Activated CD4-positive, alpha-beta T cell treated with anti-CD3 and anti-CD28 coated beads, Interleukin-2, amount 10 ng/mL, durations not matched to agents 7 days and 5 days (primary cell): Measurements from ENCODE around the gene CHST11. TPM values are rescaled to one million over a fixed set of nuclear protein-coding genes. Genes with fewer than 3 reads are reported as not detected.

Source experiments
- CTCF ChIA-PET: fragments of 350-600 bp; sonication (Branson Sonifier 250); formaldehyde crosslinking; loops from one replicate; lab custom pipeline; 2021; ENCODE audit warnings: antibody characterized with exemption; lab: Charles Lee
- POLR2A ChIA-PET: fragments of 350-600 bp; sonication (Branson Sonifier 250); formaldehyde crosslinking; loops from one replicate; lab custom pipeline; 2021; ENCODE audit warnings: antibody characterized with exemption; lab: Charles Lee
- DNase-seq: peaks from one replicate; pipeline ENCODE4 v3.0.0-alpha.2; 2020
- H3K27ac Mint-ChIP-seq: one replicate; pipeline ENCODE4 v1.8.0; 2021; ENCODE audit warnings: mild to moderate bottlenecking, moderate library complexity, mixed read lengths
- H3K27me3 Mint-ChIP-seq: one replicate; pipeline ENCODE4 v1.8.0; 2021; ENCODE audit warnings: mixed read lengths
- H3K36me3 Mint-ChIP-seq: one replicate; pipeline ENCODE4 v1.8.0; 2021; ENCODE audit warnings: low read depth, mixed read lengths
- H3K4me1 Mint-ChIP-seq: one replicate; pipeline ENCODE4 v1.8.0; 2021; ENCODE audit warnings: mixed read lengths
- H3K4me3 Mint-ChIP-seq: one replicate; pipeline ENCODE4 v1.8.0; 2021; ENCODE audit warnings: mild to moderate bottlenecking, moderate library complexity, mixed read lengths
- H3K9me3 Mint-ChIP-seq: one replicate; pipeline ENCODE4 v1.8.0; 2021; ENCODE audit warnings: mixed read lengths
- total RNA-seq, 2 experiments: library from RNA; stranded (reverse); gene quantifications; one replicate each; pipeline ENCODE4 v1.2.3, GENCODE V29; 2021

CHST11 gene
- total RNA-seq, 2 experiments from 2014 or later = 56.4 to 56.6 TPM

- peaks cover 68% of the 10 kb centered on the region for H3K4me1 Mint-ChIP-seq
- no peak for DNase-seq
- H3K36me3 Mint-ChIP-seq = peaks cover 59% of the 10 kb centered on the region
- H3K9me3 Mint-ChIP-seq = peaks cover 12% of the 10 kb centered on the region
- no peak overlapping the region for H3K4me3 Mint-ChIP-seq
- no peaks in the 10 kb centered on the region for H3K27me3 Mint-ChIP-seq
- POLR2A ChIA-PET = no interaction called here
- peak overlapping the region; percentile 61 for H3K27ac Mint-ChIP-seq
- CTCF ChIA-PET = interaction anchor here (0.6 to 2.4 kb wide), 3 partner anchors 9 to 268 kb away, joined by 4 to 5 read pairs (median 4); no protein-coding TSS in a partner anchor
These were observed 54.2 kb downstream of the CHST11 start for GRCh38 chr12:104510873-104511440.

GRCh38 chr12:104513681-104514080, 56.9 kb downstream of the CHST11 start:
- POLR2A ChIA-PET = no interaction called here
- H3K36me3 Mint-ChIP-seq = peaks cover 39% of the 10 kb centered on the region
- H3K4me1 Mint-ChIP-seq = peaks cover 62% of the 10 kb centered on the region
- no peak overlapping the region for H3K4me3 Mint-ChIP-seq
- no peak for DNase-seq
- H3K27ac Mint-ChIP-seq = no peak overlapping the region
- H3K9me3 Mint-ChIP-seq = peaks cover 7% of the 10 kb centered on the region
- no peaks in the 10 kb centered on the region for H3K27me3 Mint-ChIP-seq
- CTCF ChIA-PET = interaction anchor here (1.0 kb wide), 2 partner anchors 11 to 13 kb away, joined by 3 to 4 read pairs; no protein-coding TSS in a partner anchor

GRCh38 chr12:104514092-104514810, 57.5 kb downstream of the CHST11 start:
- H3K4me3 Mint-ChIP-seq = no peak overlapping the region
- ChIA-PET CTCF (interaction anchor here (1.0 kb wide), 2 partner anchors 11 to 13 kb away, joined by 3 to 4 read pairs; no protein-coding TSS in a partner anchor), POLR2A (no interaction called here)
- no peaks in the 10 kb centered on the region for H3K27me3 Mint-ChIP-seq
- H3K36me3 Mint-ChIP-seq = peaks cover 33% of the 10 kb centered on the region
- H3K27ac Mint-ChIP-seq = no peak overlapping the region
- H3K9me3 Mint-ChIP-seq = peaks cover 2% of the 10 kb centered on the region
- H3K4me1 Mint-ChIP-seq = peaks cover 61% of the 10 kb centered on the region
- DNase-seq = no peak

GRCh38 chr12:104515899-104516298, 59.2 kb downstream of the CHST11 start:
- ChIA-PET CTCF (interaction anchor here (0.7 to 1.5 kb wide), 3 partner anchors 18 to 107 kb away, joined by 3 to 4 read pairs (median 3); no protein-coding TSS in a partner anchor), POLR2A (no interaction called here)
- Mint-ChIP-seq H3K27ac (no peak overlapping the region), H3K4me1 (peaks cover 57% of the 10 kb centered on the region), H3K36me3 (peaks cover 22% of the 10 kb centered on the region), H3K4me3 (no peak overlapping the region), H3K27me3 (no peaks in the 10 kb centered on the region), H3K9me3 (no peaks in the 10 kb centered on the region)
- no peak for DNase-seq

GRCh38 chr12:104516821-104517220, 60.1 kb downstream of the CHST11 start:
- H3K27ac Mint-ChIP-seq = no peak overlapping the region
- H3K36me3 Mint-ChIP-seq = peaks cover 26% of the 10 kb centered on the region
- H3K4me3 Mint-ChIP-seq = no peak overlapping the region
- H3K9me3 Mint-ChIP-seq = no peaks in the 10 kb centered on the region
- peaks cover 56% of the 10 kb centered on the region for H3K4me1 Mint-ChIP-seq
- POLR2A ChIA-PET = no interaction called here
- H3K27me3 Mint-ChIP-seq = no peaks in the 10 kb centered on the region
- no peak for DNase-seq
- CTCF ChIA-PET = interaction anchor here (0.9 to 1.5 kb wide), 2 partner anchors 12 to 17 kb away, joined by 3 read pairs; no protein-coding TSS in a partner anchor

GRCh38 chr12:104517880-104518279, 61.1 kb downstream of the CHST11 start:
- CTCF ChIA-PET = interaction anchor here (0.9 to 1.5 kb wide), 2 partner anchors 13 to 18 kb away, joined by 3 read pairs; no protein-coding TSS in a partner anchor
- Mint-ChIP-seq H3K4me1 (peaks cover 60% of the 10 kb centered on the region), H3K27me3 (no peaks in the 10 kb centered on the region), H3K27ac (no peak overlapping the region), H3K36me3 (peaks cover 27% of the 10 kb centered on the region), H3K4me3 (no peak overlapping the region), H3K9me3 (no peaks in the 10 kb centered on the region)
- no peak for DNase-seq
- POLR2A ChIA-PET = no interaction called here

GRCh38 chr12:104519190-104520019, 62.7 kb downstream of the CHST11 start:
- Mint-ChIP-seq H3K27ac (no peak overlapping the region), H3K27me3 (no peaks in the 10 kb centered on the region), H3K4me1 (peaks cover 67% of the 10 kb centered on the region), H3K36me3 (peaks cover 23% of the 10 kb centered on the region), H3K9me3 (no peaks in the 10 kb centered on the region), H3K4me3 (no peak overlapping the region)
- POLR2A ChIA-PET = no interaction called here
- CTCF ChIA-PET = interaction anchor here (0.6 kb wide), 1 partner anchor 193 kb away, joined by 6 read pairs; no protein-coding TSS in a partner anchor
- DNase-seq = no peak

- H3K4me1 Mint-ChIP-seq = peaks cover 68% of the 10 kb centered on the region
- no peaks in the 10 kb centered on the region for H3K9me3 Mint-ChIP-seq
- ChIA-PET CTCF (interaction anchor here (0.6 kb wide), 2 partner anchors 40 to 418 kb away, joined by 3 read pairs; no protein-coding TSS in a partner anchor), POLR2A (no interaction called here)
- H3K27ac Mint-ChIP-seq = no peak overlapping the region
- H3K36me3 Mint-ChIP-seq = peaks cover 15% of the 10 kb centered on the region
- H3K4me3 Mint-ChIP-seq = no peak overlapping the region
- no peak for DNase-seq
- no peaks in the 10 kb centered on the region for H3K27me3 Mint-ChIP-seq
These were observed 63.6 kb downstream of the CHST11 start for GRCh38 chr12:104520242-104520900.

- Mint-ChIP-seq H3K4me3 (no peak overlapping the region), H3K27me3 (no peaks in the 10 kb centered on the region), H3K9me3 (no peaks in the 10 kb centered on the region), H3K27ac (no peak overlapping the region), H3K36me3 (peaks cover 18% of the 10 kb centered on the region), H3K4me1 (peaks cover 65% of the 10 kb centered on the region)
- DNase-seq = no peak
- ChIA-PET CTCF (interaction anchor here (1.0 kb wide), 1 partner anchor 34 kb away, joined by 3 read pairs; no protein-coding TSS in a partner anchor), POLR2A (no interaction called here)
These were observed 65.0 kb downstream of the CHST11 start for GRCh38 chr12:104521731-104522130.

GRCh38 chr12:104522985-104523722, 66.4 kb downstream of the CHST11 start:
- no peak overlapping the region for H3K4me3 Mint-ChIP-seq
- DNase-seq = no peak
- CTCF ChIA-PET = interaction anchor here (0.6 kb wide), 1 partner anchor 263 kb away, joined by 3 read pairs; no protein-coding TSS in a partner anchor
- peaks cover 67% of the 10 kb centered on the region for H3K4me1 Mint-ChIP-seq
- H3K36me3 Mint-ChIP-seq = peaks cover 26% of the 10 kb centered on the region
- H3K27ac Mint-ChIP-seq = peak overlapping the region; percentile 61
- no peaks in the 10 kb centered on the region for H3K27me3 Mint-ChIP-seq
- POLR2A ChIA-PET = no interaction called here
- H3K9me3 Mint-ChIP-seq = peaks cover 5% of the 10 kb centered on the region

- H3K4me3 Mint-ChIP-seq = no peak overlapping the region
- peaks cover 5% of the 10 kb centered on the region for H3K9me3 Mint-ChIP-seq
- H3K27me3 Mint-ChIP-seq = no peaks in the 10 kb centered on the region
- no peak overlapping the region for H3K27ac Mint-ChIP-seq
- peaks cover 29% of the 10 kb centered on the region for H3K36me3 Mint-ChIP-seq
- POLR2A ChIA-PET = no interaction called here
- CTCF ChIA-PET = no interaction called here
- no peak for DNase-seq
- H3K4me1 Mint-ChIP-seq = peaks cover 61% of the 10 kb centered on the region
These were observed 67.5 kb downstream of the CHST11 start for GRCh38 chr12:104524034-104524832.
